OCI-LY7 (cell line): ENCODE results near the gene PGP.

ENCODE experiments used
- EZH2phosphoT487 ChIP-seq: fragments of 200-600 bp; sonication (generic); IDR thresholded peaks from 2 replicates; pipeline ENCODE4 v1.6.1; 2018; ENCODE audit warnings: low read depth, borderline replicate concordance, mild to moderate bottlenecking, mixed run types, antibody characterized with exemption, low read length, moderate library complexity, mixed read lengths
- TF ChIP-seq, protein P1 (sequence below): fragments of 200-600 bp; sonication (generic); conservative IDR thresholded peaks from 2 replicates; pipeline ENCODE4 v1.5.1; 2014; ENCODE audit warnings: mild to moderate bottlenecking, antibody characterized with exemption, low read length, moderate library complexity, mixed read lengths

DNA sequence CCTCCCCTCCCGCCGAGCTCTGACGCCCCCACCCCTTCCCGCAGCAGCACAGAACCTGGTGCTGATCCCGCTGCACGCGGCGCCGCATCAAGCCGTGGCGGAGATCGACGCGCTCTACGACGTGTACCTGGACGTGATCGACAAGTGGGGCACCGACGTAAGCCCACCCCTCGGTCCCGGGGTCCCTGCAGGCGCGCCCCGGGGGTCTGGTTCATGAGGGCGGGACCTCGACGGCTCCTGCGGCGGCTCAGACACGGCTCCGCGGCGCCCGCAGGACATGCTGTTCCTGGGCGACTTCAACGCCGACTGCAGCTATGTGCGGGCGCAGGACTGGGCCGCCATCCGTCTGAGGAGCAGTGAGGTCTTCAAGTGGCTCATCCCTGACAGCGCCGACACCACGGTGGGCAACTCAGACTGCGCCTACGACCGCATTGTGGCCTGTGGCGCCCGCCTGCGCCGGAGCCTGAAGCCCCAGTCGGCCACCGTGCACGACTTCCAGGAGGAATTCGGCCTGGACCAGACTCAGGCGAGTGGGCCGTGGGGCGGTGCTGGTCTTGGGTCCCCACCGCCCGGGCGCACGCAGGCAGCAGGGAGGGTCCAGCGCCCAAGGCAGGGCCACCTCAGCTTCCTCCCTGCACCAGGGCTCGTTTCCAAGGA lies 23.0 kb upstream of the PGP start:
- no peak for TF ChIP-seq EZH2phosphoT487
- TF ChIP-seq, protein P1, sequence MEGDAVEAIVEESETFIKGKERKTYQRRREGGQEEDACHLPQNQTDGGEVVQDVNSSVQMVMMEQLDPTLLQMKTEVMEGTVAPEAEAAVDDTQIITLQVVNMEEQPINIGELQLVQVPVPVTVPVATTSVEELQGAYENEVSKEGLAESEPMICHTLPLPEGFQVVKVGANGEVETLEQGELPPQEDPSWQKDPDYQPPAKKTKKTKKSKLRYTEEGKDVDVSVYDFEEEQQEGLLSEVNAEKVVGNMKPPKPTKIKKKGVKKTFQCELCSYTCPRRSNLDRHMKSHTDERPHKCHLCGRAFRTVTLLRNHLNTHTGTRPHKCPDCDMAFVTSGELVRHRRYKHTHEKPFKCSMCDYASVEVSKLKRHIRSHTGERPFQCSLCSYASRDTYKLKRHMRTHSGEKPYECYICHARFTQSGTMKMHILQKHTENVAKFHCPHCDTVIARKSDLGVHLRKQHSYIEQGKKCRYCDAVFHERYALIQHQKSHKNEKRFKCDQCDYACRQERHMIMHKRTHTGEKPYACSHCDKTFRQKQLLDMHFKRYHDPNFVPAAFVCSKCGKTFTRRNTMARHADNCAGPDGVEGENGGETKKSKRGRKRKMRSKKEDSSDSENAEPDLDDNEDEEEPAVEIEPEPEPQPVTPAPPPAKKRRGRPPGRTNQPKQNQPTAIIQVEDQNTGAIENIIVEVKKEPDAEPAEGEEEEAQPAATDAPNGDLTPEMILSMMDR: no peak
